ENCODE results near the gene P3H3.
"Not testable (repeated sequence)": the region's sequence is repeated elsewhere in the genome, so short reads cannot be mapped to it uniquely, and the experiment has no call there.

P3H3 gene

GRCh38 chr12:6867413-6868210 lies 39.4 kb downstream of the P3H3 start, which contains the start of gene TPI1:
TPI1 (plus strand) TSS chr12:6867531; CDS start chr12:6867567, 36 bp downstream.
- peak; percentile 84 for DNase-seq (ENCODE audit: low spot score)

- peak; percentile 31 for DNase-seq (ENCODE audit: low spot score)
Measured at GRCh38 chr12:6868211-6869048, 40.2 kb downstream of the P3H3 start.

- peak; percentile 92 for DNase-seq (ENCODE audit: low spot score)
Measured at GRCh38 chr12:6869049-6870021, 41.1 kb downstream of the P3H3 start.

GRCh38 chr12:6870304-6870703 lies 42.1 kb downstream of the P3H3 start:
- not testable (repeated sequence) for DNase-seq (ENCODE audit: low spot score)

DNA sequence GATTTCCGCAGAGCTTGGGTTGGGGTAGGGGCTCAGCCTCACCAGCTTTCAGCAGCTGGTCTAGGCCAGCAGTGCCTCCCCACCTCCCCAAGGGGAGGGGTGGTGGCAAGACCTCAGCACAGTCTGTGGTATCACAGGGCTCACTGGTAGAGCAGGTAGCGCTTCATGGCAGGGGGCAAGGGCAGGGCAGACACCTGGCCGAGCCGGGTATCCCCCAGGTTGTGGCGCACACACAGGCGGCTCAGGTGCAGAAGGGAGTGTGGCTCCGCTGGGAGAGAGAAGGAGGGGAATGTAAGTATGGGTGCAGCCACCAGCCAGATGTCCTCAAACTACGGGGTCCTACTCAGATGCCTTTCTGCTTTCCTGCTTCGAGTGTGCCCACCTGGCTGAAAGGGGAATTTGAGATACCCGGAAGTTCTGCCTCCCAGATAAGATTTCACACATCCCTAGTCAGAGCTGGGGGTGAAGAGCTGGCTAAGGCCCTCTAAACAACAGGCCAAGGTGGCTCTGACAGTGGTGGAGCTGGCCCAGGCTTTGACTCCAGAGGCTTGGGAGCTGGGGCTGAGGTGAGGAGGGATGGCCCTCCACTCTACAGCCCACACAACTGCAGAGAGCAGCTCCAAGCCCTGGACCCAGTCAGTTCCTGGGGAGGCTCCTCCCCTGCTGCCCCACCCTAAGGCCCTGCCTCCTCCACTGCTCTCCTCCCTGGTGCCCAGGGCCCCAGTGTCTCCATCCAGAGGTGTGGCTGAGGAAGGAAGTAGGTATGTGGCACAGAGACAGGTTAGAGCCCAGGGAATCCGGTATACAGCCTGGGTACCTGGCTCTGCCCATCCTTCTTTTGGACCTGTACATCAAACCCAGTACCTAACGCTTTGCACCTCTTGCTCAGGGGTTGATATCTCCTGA lies 43.1 kb downstream of the P3H3 start:
- DNase-seq (ENCODE audit: low spot score): peak; percentile 52

- DNase-seq (ENCODE audit: low spot score): peak; percentile 78
Measured at GRCh38 chr12:6872073-6873048, 44.2 kb downstream of the P3H3 start.

DNA sequence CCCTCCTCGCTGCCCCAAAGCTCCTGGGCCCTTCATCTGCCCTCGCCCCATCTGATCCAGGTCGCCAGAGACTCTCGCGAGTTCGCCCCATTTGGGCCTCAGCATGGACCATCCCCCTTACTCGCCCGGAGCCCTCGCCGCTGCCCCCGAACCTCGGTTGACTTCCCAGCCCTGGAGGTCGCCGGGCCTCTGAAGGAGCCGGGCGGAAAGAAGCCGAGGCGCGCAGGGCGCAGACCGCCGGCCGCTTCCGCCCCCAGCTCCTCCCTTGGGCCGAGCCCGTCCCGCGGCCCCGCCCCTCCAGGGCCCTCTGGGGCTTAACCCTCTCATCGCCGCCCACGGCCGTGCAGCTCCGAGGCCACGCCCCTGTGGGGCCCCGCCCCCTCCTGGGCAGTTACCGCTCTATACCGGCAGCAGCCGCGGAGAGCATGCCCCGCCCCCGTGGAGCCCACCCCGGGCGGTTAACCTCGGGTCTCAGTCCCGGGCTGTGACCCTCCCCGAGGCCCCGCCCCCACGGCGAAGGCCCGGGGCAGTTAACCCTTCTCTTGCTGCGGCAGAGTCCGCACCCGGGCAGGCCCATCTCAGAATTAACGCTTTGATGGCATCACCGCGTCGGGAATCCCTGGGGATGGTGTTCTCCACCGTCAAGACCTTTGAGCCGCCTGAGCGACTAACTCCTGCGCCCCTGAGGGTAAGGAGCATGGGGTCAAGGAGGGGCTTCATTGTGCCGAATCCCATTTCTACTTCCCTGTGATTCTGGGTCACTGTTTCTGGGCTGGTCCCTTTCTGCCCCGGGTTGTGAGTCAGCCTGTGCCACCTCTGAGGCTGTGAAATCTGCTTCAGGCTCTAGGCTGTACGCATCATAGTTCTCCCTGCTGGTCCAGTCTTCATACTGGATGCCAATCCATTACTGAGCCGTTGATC lies 45.1 kb downstream of the P3H3 start, which contains the start of gene SPSB2:
Gene SPSB2, minus strand, starts transcription at position 210 of the 921 bp plus-strand sequence. CDS start 402 bp downstream, outside the sequence.
- DNase-seq (ENCODE audit: low spot score): peak; percentile 94

DNA sequence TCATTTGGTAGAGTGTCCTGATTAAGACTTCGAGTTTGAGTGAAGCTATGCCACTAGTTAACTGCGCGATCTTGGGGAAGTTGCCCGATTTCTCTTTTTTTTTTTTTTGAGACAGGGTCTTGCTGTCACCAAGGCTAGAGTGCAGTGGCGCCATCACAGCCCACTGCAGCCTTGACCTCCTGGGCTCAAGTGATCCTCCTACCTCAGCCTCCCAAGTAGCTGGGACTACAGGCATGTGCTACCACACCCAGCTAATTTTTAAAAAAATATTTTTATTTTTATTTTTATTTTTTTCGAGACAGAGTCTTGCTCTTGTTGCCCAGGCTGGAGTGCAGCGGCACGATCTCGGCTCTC lies 45.8 kb downstream of the P3H3 start:
- DNase-seq (ENCODE audit: low spot score): not testable (repeated sequence)

- DNase-seq (ENCODE audit: low spot score): not testable (repeated sequence)
Measured at GRCh38 chr12:6879824-6880223, 51.6 kb downstream of the P3H3 start.

DNA sequence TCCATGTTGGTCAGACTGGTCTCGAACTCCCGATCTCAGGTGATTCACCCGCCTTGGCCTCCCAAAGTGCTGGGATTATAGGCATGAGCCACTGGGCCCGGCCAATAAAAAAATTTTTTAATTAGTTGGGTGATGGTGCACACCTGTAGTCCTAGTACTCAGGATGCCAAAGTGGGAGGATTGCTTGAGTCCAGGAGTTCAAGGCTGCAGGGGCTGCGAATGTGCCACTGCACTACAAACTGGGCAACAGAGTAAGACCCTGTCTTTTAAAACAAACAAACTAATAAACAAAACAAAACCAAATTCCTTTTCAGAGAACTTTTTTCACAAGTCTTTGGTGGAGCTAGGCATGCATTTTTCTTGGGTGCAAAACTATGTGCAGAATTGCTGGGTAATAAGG lies 55.0 kb downstream of the P3H3 start:
- no peak for DNase-seq (ENCODE audit: low spot score)

- no peak for DNase-seq (ENCODE audit: low spot score)
Measured at GRCh38 chr12:6883683-6884082, 55.5 kb downstream of the P3H3 start.

- DNase-seq (ENCODE audit: low spot score): no peak
Measured at GRCh38 chr12:6884539-6884938, 56.3 kb downstream of the P3H3 start.

GRCh38 chr12:6886206-6886999 lies 58.2 kb downstream of the P3H3 start:
- DNase-seq (ENCODE audit: low spot score): not testable (repeated sequence)

DNA sequence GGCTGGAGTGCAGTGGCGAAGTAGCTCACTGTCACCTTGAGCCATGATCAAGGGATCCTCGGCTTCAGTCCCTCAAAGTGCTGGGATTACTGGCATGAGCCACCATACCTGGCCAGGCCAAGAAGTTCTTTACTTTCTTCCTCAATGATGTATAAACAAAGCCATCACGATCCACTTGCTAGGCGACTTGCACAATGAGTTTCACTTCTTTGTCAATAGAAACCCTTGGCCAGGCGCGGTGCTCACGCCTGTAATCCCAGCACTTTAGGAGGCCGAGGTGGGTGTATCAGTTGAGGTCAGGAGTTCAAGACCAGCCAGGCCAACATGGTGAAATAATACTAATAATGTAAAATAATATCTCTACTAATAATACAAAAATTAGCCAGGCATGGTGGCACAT lies 59.3 kb downstream of the P3H3 start:
- DNase-seq (ENCODE audit: low spot score): no peak

DNA sequence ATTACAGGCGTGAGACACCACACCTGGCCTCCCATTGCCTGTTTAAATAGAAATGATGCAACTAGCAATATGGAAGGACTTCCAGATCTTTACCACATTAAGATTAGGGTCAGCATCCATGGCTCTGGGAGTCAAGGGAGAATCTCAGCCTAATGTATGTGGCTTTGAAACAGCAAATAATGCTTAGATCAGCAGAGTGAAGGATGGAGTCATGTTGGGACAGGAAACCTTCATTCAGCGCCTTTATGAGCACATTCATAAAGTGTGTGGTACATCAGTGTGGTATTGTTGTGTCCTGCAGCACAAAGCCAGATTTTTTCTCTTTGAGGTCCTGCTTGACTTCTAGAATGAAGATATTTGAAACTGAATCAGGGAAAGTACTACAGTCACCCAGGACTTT lies 60.2 kb downstream of the P3H3 start:
- DNase-seq (ENCODE audit: low spot score): no peak

DNA sequence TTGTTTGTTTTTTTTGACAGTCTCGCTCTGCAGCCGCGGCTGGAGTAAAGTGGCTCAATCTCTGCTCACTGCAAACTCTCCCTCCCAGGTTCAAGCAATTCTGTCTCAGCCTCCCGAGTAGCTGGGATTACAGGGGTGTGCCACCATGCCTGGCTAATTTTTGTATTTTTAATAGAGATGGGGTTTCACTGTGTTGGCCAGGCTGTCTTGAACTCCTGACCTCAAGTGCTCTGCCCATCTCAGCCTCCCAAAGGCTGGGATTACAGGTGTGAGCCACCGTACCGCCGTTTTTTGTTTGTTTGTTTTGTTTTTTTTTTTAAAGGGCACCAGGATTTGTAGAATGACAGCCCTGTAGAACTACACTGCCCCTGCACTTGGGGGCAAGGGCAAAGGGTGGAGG lies 60.6 kb downstream of the P3H3 start:
- not testable (repeated sequence) for DNase-seq (ENCODE audit: low spot score)
